BE2C (cell line): ENCODE results near the gene MLH1.

Experiments used
- DNase-seq: peaks from one replicate; pipeline ENCODE4 v3.0.0-alpha.2; 2020
- H3K27me3 ChIP-seq: fragments of 250-450 bp; sonication (Bioruptor Pico); 2 replicates; pipeline ENCODE4 v1.5.1; 2020; ENCODE audit warnings: mild to moderate bottlenecking
- H3K36me3 ChIP-seq: fragments of 250-450 bp; sonication (Bioruptor Pico); 2 replicates; pipeline ENCODE4 v1.5.1; 2020; ENCODE audit warnings: mild to moderate bottlenecking
- H3K4me1 ChIP-seq: fragments of 250-450 bp; sonication (Bioruptor Pico); 2 replicates; pipeline ENCODE4 v1.5.1; 2020
- H3K4me3 ChIP-seq: 2 replicates; pipeline ENCODE4 v1.5.1; 2011; ENCODE audit warnings: low read depth, low read length
- H3K9me3 ChIP-seq: fragments of 250-450 bp; sonication (Bioruptor Pico); 2 replicates; pipeline ENCODE4 v1.5.1; 2020
- TF ChIP-seq, protein P1 (sequence below): IDR thresholded peaks from 2 replicates; pipeline ENCODE4 v1.5.1; 2012; ENCODE audit warnings: mild to moderate bottlenecking, low read depth, low read length

The MLH1 gene

DNA sequence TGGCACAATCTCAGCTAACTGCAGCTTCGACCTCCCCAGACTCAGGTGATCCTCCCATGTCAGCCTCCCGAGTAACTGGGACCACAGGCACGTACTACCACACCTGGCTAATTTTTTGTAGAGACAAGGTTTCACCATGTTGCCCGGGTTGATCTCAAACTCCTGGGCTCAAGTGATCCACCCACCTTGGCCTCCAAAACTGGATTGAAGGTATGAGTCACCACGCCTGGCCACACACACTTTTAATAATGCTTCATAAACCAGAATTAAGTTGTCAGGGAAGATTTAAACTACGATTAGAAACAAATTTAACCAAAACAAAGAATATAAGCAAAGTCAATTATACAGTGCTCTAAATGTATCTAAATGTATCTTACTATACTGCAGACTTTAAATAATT lies 93.6 kb downstream of the MLH1 start:
- H3K27me3 ChIP-seq = no peaks in the 10 kb centered on the region

GRCh38 chr3:37087870-37088269 lies 94.6 kb downstream of the MLH1 start:
- no peaks in the 10 kb centered on the region for H3K27me3 ChIP-seq
- no peaks in the 10 kb centered on the region for H3K9me3 ChIP-seq
- H3K4me3 ChIP-seq = no peak overlapping the region
- DNase-seq = no peak
- TF ChIP-seq, protein P1, sequence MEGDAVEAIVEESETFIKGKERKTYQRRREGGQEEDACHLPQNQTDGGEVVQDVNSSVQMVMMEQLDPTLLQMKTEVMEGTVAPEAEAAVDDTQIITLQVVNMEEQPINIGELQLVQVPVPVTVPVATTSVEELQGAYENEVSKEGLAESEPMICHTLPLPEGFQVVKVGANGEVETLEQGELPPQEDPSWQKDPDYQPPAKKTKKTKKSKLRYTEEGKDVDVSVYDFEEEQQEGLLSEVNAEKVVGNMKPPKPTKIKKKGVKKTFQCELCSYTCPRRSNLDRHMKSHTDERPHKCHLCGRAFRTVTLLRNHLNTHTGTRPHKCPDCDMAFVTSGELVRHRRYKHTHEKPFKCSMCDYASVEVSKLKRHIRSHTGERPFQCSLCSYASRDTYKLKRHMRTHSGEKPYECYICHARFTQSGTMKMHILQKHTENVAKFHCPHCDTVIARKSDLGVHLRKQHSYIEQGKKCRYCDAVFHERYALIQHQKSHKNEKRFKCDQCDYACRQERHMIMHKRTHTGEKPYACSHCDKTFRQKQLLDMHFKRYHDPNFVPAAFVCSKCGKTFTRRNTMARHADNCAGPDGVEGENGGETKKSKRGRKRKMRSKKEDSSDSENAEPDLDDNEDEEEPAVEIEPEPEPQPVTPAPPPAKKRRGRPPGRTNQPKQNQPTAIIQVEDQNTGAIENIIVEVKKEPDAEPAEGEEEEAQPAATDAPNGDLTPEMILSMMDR = no peak
- no peaks in the 10 kb centered on the region for H3K36me3 ChIP-seq
- H3K4me1 ChIP-seq = no peaks in the 10 kb centered on the region

More for the DNA sequence above, 93.6 kb downstream of the MLH1 start:
- TF ChIP-seq, protein P1 = no peak
- Histone ChIP-seq H3K9me3 (no peaks in the 10 kb centered on the region), H3K4me1 (no peaks in the 10 kb centered on the region), H3K4me3 (no peak overlapping the region), H3K36me3 (no peaks in the 10 kb centered on the region)
- DNase-seq = peak; percentile 5

- Histone ChIP-seq H3K4me1 (no peaks in the 10 kb centered on the region), H3K9me3 (no peaks in the 10 kb centered on the region), H3K4me3 (no peak overlapping the region), H3K27me3 (no peaks in the 10 kb centered on the region), H3K36me3 (no peaks in the 10 kb centered on the region)
- TF ChIP-seq, protein P1 = no peak
- DNase-seq = no peak
Observed at GRCh38 chr3:37092484-37092883, 99.2 kb downstream of the MLH1 start.

GRCh38 chr3:37093481-37093880 lies 100.2 kb downstream of the MLH1 start:
- no peaks in the 10 kb centered on the region for H3K36me3 ChIP-seq
- no peaks in the 10 kb centered on the region for H3K4me1 ChIP-seq
- no peaks in the 10 kb centered on the region for H3K27me3 ChIP-seq
- H3K9me3 ChIP-seq = no peaks in the 10 kb centered on the region
- DNase-seq = no peak
- TF ChIP-seq, protein P1 = no peak
- no peak overlapping the region for H3K4me3 ChIP-seq

DNA sequence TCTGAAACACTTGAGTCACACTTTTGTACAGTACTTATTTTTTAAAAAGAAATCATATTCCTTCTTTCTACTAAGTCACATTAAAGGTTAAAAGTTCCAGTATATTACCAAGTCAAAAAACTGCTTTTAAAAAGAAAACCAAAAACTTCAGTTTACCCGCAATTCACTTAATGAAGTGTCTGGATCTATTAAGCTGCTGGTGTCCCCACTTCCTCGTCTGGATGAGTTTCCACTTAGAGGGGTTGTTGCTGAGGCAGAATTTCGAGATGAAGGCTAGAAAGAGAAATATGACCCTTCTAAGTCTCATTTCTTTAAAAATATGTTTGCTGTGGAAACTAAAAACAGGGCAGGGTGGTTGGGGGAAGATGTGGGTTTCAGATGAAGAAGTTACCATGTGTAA lies 101.3 kb downstream of the MLH1 start:
- H3K27me3 ChIP-seq = no peaks in the 10 kb centered on the region
- no peaks in the 10 kb centered on the region for H3K9me3 ChIP-seq
- H3K4me1 ChIP-seq = no peaks in the 10 kb centered on the region
- no peak for DNase-seq
- H3K36me3 ChIP-seq = no peaks in the 10 kb centered on the region
- TF ChIP-seq, protein P1 = no peak
- H3K4me3 ChIP-seq = no peak overlapping the region

- TF ChIP-seq, protein P1 = no peak
- H3K27me3 ChIP-seq = no peaks in the 10 kb centered on the region
- no peaks in the 10 kb centered on the region for H3K4me1 ChIP-seq
- H3K9me3 ChIP-seq = no peaks in the 10 kb centered on the region
- H3K4me3 ChIP-seq = no peak overlapping the region
- DNase-seq = no peak
- no peaks in the 10 kb centered on the region for H3K36me3 ChIP-seq
Observed at GRCh38 chr3:37096288-37096687, 103.0 kb downstream of the MLH1 start.
